Activated naive CD8-positive, alpha-beta T cell treated with anti-CD3 and anti-CD28 coated beads, Interleukin-2, amount 50 U/mL, for 16 hours (primary cell): ENCODE data around the gene FLNC.

ENCODE experiments used
- DNase-seq: peaks from one replicate; pipeline ENCODE4 v3.0.0-alpha.2; 2020; ENCODE audit warnings: low read depth, low spot score

The FLNC gene

DNA sequence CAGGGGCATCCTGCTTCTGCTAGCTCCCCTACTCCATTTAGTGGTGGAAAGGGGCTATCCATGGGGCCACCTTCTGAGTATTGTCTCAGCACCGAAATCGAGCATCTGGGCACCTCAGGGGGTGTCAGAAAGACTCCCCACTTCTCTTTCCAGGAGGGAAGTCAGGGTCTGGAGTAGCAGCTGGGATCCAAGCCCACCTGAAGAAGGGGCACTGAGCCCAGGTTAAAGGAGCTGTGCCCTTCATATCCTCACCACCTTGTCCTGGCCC, 2.6 kb downstream of the FLNC start:
- no peak for DNase-seq

DNA sequence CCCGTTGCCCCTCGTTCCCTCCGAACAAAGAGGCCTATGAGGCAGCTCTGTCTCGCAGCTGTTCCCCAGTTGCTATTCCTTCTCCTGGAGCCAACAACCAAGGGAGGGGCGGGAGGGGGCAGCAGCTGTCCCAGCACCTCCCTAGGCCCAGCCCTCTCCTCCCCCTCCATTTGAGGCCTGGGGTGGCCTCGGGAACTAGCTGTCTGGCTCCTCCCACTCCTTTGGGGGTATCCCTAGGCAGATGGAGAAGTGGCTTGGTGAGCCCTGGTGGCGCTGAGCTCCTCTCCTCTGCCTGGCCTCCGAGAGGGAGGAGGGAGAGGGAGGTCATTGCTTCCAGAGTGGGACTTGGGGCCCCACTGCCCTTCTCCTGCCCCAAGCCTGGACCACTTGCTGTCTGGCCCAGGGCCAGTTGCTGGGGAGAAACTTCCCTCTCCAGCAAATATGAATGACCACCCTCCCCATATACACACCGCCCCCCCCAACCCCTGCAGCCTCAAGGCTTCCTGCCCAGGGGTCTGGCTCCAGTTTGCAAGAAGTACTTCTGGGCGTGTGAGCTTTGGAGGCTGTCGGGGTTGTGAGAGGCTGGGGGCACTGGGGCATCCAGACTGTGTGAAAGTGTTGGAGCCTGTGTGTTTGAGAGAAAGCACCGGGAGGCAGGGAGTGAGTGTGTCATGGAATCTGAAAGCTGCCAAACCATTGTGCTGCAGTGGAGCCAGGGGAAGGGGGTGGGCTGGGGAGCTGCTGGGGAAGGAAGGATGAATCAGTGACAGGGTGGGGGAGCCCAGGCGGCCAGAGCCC, 3.1 kb downstream of the FLNC start:
- no peak for DNase-seq

DNA sequence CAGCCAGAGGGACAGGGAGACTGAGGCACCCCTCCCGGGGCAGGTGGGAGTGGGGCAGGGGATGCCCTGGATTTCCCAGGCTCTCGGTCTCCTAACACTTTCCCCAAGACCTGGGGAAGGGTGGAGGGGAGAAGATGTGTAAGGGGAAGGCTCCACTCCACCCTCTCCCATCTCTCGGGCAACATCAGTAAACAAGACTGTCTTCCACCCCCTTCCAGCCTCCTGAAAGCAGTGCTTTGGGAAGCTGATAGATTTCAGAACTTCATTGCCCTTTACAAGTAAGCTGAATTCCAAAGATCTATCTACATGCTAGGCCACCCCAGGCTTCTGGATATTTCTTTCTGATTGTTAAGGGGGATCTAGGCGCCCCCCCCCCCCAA, 3.7 kb downstream of the FLNC start:
- no peak for DNase-seq

GRCh38 chr7:128835231-128835751, 5.1 kb downstream of the FLNC start:
- no peak for DNase-seq

DNA sequence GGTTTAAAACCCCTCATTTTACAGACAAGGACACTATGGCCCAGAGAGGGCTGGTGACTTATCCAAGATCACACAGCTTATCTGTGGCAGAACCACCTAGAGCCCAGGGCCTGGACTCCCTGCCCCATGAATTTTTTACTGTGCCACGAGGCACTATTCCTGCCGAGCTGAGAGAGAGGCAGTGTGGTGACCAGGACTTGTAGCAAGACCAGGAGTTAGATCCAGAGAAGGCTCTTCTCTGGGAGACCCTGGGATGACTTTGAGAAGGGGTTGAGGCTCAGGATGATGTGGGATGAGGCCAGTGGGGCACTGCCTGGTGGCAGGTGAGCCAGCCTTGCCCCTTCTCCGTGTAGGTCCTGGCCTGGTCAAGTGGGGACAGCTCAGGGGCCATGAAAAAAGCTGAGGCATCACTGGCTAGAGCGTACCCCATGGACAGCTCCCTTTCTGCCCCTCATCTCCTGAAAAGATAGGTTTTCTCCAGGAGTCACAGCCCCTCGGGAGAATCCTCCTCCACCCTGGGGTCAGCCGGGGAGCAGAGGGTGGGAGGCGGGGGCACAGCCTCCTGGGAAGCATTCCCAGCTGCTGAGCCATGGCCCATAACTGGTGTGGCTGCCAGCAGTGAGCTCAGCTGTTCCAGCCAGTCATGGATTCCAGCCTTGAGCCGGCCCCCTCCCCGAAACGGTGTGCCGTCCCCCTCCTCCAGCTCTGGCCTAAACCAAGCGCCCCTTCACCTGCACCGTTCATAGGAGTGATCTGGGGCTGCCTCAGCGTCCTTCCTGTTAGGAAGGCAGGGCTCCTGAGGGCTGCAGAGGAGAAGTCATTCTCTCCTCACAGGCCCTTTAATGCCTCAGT, 5.8 kb downstream of the FLNC start:
- no peak for DNase-seq

DNA sequence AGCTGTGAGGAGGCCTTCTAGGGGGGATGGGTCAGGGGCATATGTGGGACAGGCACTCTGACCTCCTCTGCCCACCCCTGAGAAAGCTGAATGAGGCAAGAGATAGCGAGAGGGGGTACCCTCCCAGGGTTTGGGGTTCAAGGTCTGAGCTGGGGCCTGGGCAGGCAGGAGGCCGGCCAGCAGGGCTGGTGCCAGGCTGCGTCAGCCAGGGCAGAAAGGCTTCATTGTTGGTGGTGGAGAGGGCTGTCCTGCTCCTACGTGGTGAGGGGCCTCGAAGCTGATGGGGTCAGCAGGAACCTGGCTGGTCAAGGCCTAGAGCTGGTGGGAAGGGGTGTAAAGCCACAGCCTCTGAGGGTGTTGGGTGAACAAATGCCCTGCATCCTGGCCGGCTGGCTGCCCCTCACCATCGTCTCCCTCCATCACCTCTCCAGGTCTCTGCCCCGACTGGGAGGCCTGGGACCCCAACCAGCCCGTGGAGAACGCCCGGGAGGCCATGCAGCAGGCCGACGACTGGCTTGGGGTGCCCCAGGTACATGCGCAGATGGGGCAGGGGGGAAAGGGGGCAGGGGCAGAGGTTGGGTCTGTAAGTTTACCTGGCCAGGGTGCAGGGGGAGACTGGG, 6.6 kb downstream of the FLNC start:
- no peak for DNase-seq

- DNase-seq: no peak
These were observed 7.3 kb downstream of the FLNC start for GRCh38 chr7:128837521-128837921.

DNA sequence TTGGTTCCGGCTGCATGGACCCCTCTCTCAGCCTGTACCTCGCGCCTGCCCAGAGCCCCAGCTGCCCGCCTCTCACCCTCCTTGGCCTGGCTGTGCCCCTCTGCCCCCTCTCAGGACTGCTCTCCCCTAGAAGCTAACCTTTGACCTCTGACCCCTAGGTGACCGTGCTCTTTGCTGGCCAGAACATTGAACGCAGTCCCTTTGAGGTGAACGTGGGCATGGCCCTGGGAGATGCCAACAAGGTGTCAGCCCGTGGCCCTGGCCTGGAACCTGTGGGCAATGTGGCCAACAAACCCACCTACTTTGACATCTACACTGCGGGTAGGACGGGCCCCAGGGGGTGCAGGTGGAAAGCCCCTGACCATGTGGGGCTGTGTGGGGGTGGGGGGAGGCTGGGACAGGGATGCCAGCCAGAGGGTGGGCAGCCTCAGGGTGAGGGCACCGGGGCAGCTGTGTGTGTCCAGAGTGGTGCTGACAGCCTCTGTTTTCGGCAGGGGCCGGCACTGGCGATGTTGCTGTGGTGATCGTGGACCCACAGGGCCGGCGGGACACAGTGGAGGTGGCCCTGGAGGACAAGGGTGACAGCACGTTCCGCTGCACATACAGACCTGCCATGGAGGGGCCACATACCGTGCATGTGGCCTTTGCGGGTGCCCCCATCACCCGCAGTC, 8.0 kb downstream of the FLNC start:
- no peak for DNase-seq

DNA sequence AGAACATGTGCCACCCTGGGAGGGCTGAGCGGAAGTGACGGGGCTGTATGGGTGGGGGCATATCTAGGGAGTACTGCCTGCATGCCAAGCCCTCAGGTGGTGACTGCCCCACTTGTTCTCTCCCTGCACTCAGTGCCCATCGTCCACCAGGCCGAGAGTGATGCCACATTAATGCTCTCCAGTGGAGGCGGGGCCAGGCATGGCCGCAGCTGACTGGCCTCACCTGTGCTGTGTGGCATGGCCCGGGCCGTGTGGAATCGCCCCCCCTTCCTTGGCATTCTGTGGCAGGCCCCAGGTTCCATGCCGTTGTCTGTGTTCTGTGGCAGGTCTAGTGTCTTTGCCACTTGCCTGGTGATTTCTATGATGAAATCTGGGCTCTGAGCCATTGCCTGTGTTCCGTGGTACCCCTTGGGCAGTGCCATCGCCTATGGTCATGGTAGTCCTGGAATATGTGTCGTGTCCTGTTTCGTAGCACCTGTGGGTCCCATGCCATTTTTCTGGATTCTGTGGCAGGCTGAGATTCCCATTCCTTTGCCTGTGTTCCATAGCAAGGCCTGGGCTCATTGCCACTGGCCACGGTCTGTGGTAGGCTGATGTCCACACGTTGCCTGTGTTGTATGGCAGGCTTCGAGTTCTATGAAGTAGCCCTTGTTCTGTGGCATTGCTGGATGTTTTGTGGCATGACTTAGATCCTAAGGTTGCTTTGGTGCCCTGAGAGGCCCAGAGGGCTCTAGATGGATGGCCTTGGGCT, 8.9 kb downstream of the FLNC start:
- DNase-seq: no peak

- DNase-seq: no peak
These were observed 9.6 kb downstream of the FLNC start for GRCh38 chr7:128839751-128840177.

DNA sequence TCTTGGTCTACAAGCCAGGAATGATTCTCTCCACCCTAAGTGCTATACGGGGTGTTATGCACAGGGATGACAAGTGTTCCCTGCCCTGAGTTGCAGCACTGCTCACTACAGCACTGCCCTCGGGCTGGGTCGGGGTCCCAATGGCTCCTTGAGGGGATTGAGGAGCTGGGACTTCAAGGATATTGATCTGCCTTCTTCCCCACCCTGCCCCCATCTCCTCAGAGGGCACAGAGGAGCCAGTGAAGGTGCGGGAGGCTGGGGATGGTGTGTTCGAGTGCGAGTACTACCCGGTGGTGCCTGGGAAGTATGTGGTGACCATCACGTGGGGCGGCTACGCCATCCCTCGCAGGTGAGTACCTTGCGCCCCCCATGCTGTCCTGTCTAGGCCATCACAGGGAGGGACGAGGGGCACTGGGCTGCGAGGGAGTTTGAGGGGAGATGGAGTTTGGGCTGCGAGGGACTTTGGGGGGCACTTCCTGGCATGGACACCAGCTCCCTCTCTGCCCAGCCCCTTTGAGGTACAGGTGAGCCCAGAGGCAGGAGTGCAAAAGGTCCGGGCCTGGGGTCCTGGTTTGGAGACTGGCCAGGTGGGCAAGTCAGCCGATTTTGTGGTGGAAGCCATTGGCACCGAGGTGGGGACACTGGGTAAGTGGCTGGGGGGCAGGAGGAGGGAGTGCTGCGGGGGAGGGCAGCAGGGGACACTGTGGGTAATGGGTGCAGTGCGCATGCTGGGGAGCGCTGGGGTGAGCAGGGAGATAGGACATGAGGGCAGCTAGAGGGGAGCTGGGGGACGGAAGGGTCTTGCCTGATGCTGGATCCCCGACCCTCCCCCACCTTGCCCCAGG, 10.3 kb downstream of the FLNC start:
- no peak for DNase-seq

GRCh38 chr7:128841171-128841690, 11.0 kb downstream of the FLNC start:
- no peak for DNase-seq

DNA sequence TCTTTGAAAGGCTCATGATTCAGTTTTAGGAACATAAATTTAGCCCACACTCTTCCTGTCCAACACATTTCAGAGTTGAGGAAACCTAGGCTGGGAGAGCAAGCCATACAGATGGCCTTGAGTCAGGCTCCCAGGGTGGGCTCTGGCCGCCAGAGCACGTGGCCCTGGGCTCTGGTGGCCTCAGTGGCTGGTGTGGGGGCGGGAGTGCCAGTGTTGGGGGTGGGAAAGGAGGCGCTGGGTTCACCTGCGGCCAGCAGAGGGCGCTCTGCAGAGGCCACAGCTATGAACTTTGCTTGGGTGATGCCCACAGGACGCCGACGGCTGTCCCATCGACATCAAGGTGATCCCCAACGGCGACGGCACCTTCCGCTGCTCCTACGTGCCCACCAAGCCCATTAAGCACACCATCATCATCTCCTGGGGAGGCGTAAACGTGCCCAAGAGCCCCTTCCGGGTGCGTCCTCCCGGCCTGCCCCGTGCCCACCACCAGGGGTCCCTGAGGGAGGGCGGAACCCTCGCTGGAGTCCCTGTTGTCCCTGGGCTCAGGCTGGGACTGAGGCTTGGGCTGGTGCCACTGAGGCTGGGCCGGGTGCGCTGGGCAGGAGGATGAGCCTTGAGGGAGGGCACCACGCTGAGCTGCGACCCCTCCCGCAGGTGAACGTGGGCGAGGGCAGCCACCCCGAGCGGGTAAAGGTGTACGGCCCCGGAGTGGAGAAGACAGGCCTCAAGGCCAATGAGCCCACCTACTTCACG, 11.9 kb downstream of the FLNC start:
- DNase-seq: peak; percentile 38

DNA sequence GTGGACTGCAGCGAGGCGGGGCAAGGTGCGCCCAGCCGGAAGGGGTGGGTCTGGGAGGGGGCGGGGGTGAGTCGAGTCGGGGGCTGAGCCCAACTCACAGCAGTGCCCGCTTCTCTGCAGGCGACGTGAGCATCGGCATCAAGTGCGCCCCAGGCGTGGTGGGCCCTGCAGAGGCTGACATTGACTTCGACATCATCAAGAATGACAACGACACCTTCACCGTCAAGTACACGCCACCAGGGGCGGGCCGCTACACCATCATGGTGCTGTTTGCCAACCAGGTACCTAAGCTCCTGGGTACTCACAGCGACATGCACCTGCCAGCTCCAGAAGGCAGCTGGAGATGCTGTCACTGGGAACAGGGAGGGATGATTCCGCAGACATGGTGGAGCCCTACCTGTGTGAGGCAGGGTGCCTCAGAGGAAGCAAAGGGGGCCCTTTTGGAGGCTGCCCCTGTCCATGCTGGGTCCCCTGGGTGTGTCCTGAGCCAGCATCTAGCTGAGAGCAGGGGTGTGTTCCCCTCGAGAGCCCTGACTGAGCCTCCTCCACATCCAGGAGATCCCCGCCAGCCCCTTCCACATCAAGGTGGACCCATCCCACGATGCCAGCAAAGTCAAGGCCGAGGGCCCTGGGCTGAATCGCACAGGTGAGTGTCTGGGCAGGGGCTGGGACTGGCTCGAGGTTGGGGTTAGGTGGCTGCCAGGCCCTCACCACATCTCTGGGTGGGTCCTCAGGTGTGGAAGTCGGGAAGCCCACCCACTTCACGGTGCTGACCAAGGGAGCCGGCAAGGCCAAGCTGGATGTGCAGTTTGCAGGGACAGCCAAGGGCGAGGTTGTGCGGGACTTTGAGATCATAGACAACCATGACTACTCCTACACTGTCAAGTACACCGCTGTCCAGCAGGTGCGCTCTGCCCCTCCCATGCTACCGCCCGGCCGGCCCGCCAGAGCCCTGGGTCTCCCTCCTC, 12.8 kb downstream of the FLNC start:
- no peak for DNase-seq

GRCh38 chr7:128843938-128844621, 13.9 kb downstream of the FLNC start:
- DNase-seq: no peak

DNA sequence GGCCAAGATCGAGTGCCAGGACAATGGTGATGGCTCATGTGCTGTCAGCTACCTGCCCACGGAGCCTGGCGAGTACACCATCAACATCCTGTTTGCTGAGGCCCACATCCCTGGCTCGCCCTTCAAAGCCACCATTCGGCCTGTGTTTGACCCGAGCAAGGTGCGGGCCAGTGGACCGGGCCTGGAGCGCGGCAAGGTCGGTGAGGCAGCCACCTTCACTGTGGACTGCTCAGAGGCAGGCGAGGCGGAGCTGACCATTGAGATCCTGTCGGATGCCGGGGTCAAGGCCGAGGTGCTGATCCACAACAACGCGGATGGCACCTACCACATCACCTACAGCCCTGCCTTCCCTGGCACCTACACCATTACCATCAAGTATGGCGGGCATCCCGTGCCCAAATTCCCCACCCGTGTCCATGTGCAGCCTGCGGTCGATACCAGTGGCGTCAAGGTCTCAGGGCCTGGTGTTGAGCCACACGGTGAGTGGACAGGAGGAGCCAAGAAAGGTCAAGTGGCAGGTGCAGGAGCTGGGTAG, 14.6 kb downstream of the FLNC start:
- DNase-seq: no peak

DNA sequence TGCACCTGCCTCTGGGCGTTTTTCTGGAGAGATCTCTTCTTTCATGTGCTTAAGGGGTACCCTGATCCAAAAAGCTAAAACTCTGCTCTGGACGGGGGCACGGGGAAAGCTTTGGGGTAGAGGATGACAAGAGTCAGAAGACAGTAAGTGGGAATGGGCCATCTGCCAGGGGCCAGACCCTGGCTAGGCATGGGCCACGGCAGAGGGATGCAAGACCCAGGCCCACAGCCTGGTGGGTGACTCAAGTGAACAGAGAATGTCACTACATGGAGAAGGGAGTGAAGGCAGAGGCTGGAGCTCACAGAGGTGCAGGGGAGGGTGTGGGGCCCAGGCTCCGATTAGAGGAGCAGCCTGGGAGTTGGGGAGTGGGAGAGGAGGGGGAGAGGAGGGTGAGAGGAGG, 15.3 kb downstream of the FLNC start:
- DNase-seq: no peak
